Measurements from ENCODE around the gene ARPC2. TPM values are rescaled to one million over a fixed set of nuclear protein-coding genes. Genes with fewer than 3 reads are reported as not detected.

The ARPC2 gene
- total RNA-seq, 1 experiment from 2014 or later: 213 TPM

GRCh38 chr2:218229239-218229638 lies 12.2 kb downstream of the ARPC2 start:
- Histone ChIP-seq H3F3A (ENCODE audit: low read length, unreplicated experiment) (peaks cover 17% of the 10 kb centered on the region), H3K36me3 (ENCODE audit: low read depth, low read length) (peaks cover 61% of the 10 kb centered on the region), H3K4me2 (ENCODE audit: low read length) (peak overlapping the region; percentile 57), H3K9me3 (ENCODE audit: low read length) (no peaks in the 10 kb centered on the region), H4K20me1 (ENCODE audit: low read length) (no peaks in the 10 kb centered on the region), H2AFZ (ENCODE audit: low read length) (no peak overlapping the region), H3K4me1 (ENCODE audit: insufficient read depth, low read length) (peaks cover 28% of the 10 kb centered on the region), H3K9me2 (replicated peaks; ENCODE audit: low read length) (no peaks in the 10 kb centered on the region), H3K79me2 (ENCODE audit: low read length) (peaks cover 26% of the 10 kb centered on the region), H3K9ac (ENCODE audit: low read length) (no peak overlapping the region), H3K4me3 (ENCODE audit: low read length) (peak overlapping the region; percentile 12; the same call in 1 of the 2 replicates), H3K27ac (ENCODE audit: low read length) (peak overlapping the region; percentile 70), H3K27me3 (ENCODE audit: low read length) (no peaks in the 10 kb centered on the region)
- CTCF ChIA-PET: no interaction called here
- peak; percentile 97 for ATAC-seq
- POLR2A ChIA-PET (ENCODE audit: unreplicated experiment): no interaction called here
- intact Hi-C loops (cut with micrococcal nuclease): loop anchor here (2.0 kb wide), 1 partner anchor 42 kb away; no protein-coding TSS in a partner anchor
- DNase-seq: peak; percentile 84
- BruUV-seq (replicated peaks): no TSS peak
- TF ChIP-seq EZH2phosphoT487 (IDR thresholded peaks at IDR 0.05; ENCODE audit: borderline replicate concordance, low read length): no peak

- H3K36me3 ChIP-seq (ENCODE audit: low read depth, low read length): peaks cover 63% of the 10 kb centered on the region
- ChIA-PET CTCF (no interaction called here), POLR2A (ENCODE audit: unreplicated experiment) (no interaction called here)
- TF ChIP-seq EZH2 (IDR thresholded peaks at IDR 0.05; ENCODE audit: low read length, unreplicated experiment) (no peak), EZH2phosphoT487 (IDR thresholded peaks at IDR 0.05; ENCODE audit: borderline replicate concordance, low read length) (no peak), CTCF (conservative IDR thresholded peaks at IDR 0.05; ENCODE audit: low read depth, low read length) (no peak)
- peaks cover 28% of the 10 kb centered on the region for H3K4me1 ChIP-seq (ENCODE audit: insufficient read depth, low read length)
- ATAC-seq (no peak), DNase-seq (peak; percentile 47)
- no peaks in the 10 kb centered on the region for H4K20me1 ChIP-seq (ENCODE audit: low read length)
- H2AFZ ChIP-seq (ENCODE audit: low read length): no peak overlapping the region
- H3K4me3 ChIP-seq (ENCODE audit: low read length): 0 out of 2 replicates have a peak overlapping the region, but pooled peaks have one; percentile 12
- H3F3A ChIP-seq (ENCODE audit: low read length, unreplicated experiment): peaks cover 17% of the 10 kb centered on the region
- H3K27ac ChIP-seq (ENCODE audit: low read length): peak overlapping the region; percentile 70
- H3K79me2 ChIP-seq (ENCODE audit: low read length): peaks cover 20% of the 10 kb centered on the region
- no peak overlapping the region for H3K9ac ChIP-seq (ENCODE audit: low read length)
- no peaks in the 10 kb centered on the region for H3K9me2 ChIP-seq (replicated peaks; ENCODE audit: low read length)
- no peaks in the 10 kb centered on the region for H3K9me3 ChIP-seq (ENCODE audit: low read length)
- intact Hi-C loops (cut with micrococcal nuclease): loop anchor here (2.0 kb wide), 1 partner anchor 43 kb away; no protein-coding TSS in a partner anchor
- BruUV-seq (replicated peaks): no TSS peak
- H3K27me3 ChIP-seq (ENCODE audit: low read length): no peaks in the 10 kb centered on the region
- peak overlapping the region; percentile 57 for H3K4me2 ChIP-seq (ENCODE audit: low read length)
These were observed 12.9 kb downstream of the ARPC2 start for GRCh38 chr2:218229851-218230250.

- H3K79me2 ChIP-seq (ENCODE audit: low read length): peaks cover 10% of the 10 kb centered on the region; the same call in 1 of the 2 replicates
- no peak overlapping the region for H3K4me2 ChIP-seq (ENCODE audit: low read length)
- H3K27me3 ChIP-seq (ENCODE audit: low read length): no peaks in the 10 kb centered on the region
- peaks cover 17% of the 10 kb centered on the region for H3F3A ChIP-seq (ENCODE audit: low read length, unreplicated experiment)
- H3K4me1 ChIP-seq (ENCODE audit: insufficient read depth, low read length): peaks cover 28% of the 10 kb centered on the region
- H3K36me3 ChIP-seq (ENCODE audit: low read depth, low read length): peaks cover 59% of the 10 kb centered on the region
- intact Hi-C loops (cut with micrococcal nuclease): no loop called here
- H2AFZ ChIP-seq (ENCODE audit: low read length): no peak overlapping the region
- POLR2A ChIA-PET (ENCODE audit: unreplicated experiment): no interaction called here
- no peak overlapping the region for H3K4me3 ChIP-seq (ENCODE audit: low read length)
- H3K27ac ChIP-seq (ENCODE audit: low read length): no peak overlapping the region
- no peaks in the 10 kb centered on the region for H3K9me2 ChIP-seq (replicated peaks; ENCODE audit: low read length)
- H3K9ac ChIP-seq (ENCODE audit: low read length): no peak overlapping the region
- no TSS peak for BruUV-seq (replicated peaks)
- no peaks in the 10 kb centered on the region for H4K20me1 ChIP-seq (ENCODE audit: low read length)
- no peak; the same call in 1 of the 2 replicates for ATAC-seq
- DNase-seq: peak; percentile 51
- TF ChIP-seq CTCF (conservative IDR thresholded peaks at IDR 0.05; ENCODE audit: low read depth, low read length): peak; percentile 44; the same call in 1 of the 2 replicates
- TF ChIP-seq EZH2 (IDR thresholded peaks at IDR 0.05; ENCODE audit: low read length, unreplicated experiment): no peak
- H3K9me3 ChIP-seq (ENCODE audit: low read length): no peaks in the 10 kb centered on the region
- CTCF ChIA-PET: interaction anchor here (0.7 kb wide), 1 partner anchor 1755 kb away, joined by 4 read pairs; no protein-coding TSS in a partner anchor
These were observed 13.9 kb downstream of the ARPC2 start for GRCh38 chr2:218230882-218231281.
